GM21825 (cell line): ENCODE data around the gene TMEM267.
"Not testable (repeated sequence)": the region's sequence is repeated elsewhere in the genome, so short reads cannot be mapped to it uniquely, and the experiment has no call there.

Source experiments
- ATAC-seq: cut with Tn5 transposase; IDR thresholded peaks from one replicate; pipeline ENCODE4 v1.9.1; 2021; ENCODE audit warnings: mild to moderate bottlenecking, moderate library complexity; ENCODE audit not compliant: unreplicated experiment

The TMEM267 gene

DNA sequence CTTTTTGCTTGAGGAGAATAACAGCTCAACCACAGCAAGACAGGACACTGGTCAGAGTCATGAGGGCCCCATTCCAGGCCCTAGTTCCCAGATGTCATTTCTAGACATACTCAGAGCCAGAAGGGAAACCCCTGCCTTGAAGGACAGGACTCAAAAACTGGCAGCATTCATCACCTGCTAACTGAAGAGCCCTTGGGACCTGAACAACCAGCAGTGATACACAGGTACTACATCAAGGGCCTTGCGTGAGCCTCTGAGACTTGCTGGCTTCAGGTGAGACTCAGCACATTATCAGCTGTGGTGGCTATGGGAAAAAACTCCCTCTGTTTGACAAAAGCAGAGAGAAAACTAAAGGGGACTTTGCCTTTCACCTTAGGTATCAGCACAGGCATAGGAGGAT is 22.6 kb downstream of the TMEM267 start:
- no peak for ATAC-seq

GRCh38 chr5:43456556-43456955 is 27.1 kb downstream of the TMEM267 start:
- ATAC-seq: no peak

DNA sequence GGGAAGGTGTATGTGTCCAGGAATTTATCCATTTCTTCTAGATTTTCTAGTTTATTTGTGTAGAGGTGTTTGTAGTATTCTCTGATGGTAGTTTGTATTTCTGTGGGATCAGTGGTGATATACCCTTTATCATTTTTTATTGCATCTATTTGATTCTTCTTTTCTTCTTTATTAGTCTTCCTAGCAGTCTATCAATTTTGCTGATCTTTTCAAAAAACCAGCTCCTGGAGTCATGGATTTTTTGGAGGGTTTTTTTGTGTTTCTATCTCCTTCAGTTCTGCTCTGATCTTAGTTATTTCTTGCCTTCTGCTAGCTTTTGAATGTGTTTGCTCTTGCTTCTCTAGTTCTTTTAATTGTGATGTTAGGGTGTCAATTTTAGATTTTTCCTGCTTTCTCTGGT is 42.1 kb downstream of the TMEM267 start:
- not testable (repeated sequence) for ATAC-seq

GRCh38 chr5:43437062-43437660 is 46.5 kb downstream of the TMEM267 start:
- ATAC-seq: no peak

DNA sequence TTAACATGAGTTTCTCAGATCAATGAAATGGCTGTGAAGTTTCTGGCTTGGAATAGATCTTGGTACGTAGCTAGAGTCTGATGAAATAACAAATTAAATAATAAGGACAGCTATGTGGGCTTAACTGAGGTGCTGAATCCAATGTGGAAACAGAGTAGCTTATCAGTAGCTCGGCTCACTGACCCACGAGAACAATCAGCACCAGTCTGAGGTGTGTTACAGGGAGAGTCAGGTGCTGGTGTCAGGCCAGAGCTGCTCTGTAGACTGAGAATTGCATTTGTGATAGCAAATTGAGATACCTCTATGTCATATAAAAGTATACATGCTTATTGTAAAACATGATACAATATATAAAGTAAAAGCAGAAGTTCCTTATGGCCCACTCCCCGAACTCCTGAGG is 50.3 kb downstream of the TMEM267 start:
- ATAC-seq: no peak

- ATAC-seq: no peak
These were observed 50.9 kb downstream of the TMEM267 start for GRCh38 chr5:43432486-43433375.

DNA sequence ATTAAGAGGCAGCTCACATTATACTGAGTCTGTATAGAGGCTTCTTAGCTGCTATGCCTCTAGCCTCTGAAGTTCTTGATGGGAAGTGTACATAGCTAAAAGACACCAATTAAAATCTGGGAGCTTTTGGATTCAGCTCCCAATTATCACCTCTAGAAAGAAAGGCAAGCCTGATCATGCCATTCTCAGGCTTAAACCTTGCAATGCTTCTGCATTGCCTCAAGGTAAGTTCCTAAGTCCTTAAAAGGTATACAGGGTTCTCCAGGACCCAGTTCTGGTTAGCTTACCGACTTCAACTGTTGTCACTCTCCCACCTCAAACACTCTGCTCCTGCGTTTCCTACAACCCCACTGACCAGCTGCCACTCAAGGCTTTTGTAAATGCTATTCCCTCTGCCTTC is 54.0 kb downstream of the TMEM267 start:
- ATAC-seq: no peak

DNA sequence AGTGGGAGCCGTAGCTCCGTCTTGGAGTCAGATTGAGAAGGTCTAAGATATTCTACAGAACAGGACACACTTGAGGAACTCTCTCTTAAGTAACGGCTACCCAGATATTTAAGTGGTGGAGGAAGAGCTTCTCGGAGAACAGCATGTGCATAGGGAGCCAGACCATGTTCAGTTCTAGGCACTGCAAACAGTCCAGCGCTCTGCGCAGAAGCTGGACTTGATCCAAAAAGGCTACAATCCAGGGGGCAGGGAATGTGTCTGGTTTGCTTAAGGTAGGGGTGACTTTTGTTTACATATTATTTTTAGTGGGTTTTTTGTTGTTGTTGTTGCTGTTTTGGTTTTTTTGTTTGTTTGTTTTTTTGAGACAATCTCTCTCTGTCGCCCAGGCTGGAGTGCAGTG is 54.6 kb downstream of the TMEM267 start:
- no peak for ATAC-seq

DNA sequence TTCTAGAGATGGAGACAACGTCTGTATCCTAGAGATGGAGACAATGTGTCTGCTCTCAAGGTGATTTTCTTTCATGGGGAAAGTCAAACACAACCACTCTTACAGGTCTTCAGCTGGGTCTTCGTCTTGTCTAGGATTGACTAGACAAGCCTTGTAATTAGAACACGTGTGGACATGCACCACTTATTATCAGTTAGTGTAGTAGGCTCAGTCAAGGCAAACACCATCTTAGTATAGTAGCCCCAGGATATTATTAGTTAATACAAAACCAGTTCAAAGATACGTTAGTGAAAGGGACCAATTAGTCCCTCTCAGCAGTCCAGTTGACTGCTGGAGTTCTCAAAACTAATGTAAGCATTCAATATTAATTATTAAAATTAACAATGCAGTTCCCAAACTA is 56.4 kb downstream of the TMEM267 start:
- no peak for ATAC-seq

GRCh38 chr5:43425983-43426382 is 57.7 kb downstream of the TMEM267 start:
- no peak for ATAC-seq

DNA sequence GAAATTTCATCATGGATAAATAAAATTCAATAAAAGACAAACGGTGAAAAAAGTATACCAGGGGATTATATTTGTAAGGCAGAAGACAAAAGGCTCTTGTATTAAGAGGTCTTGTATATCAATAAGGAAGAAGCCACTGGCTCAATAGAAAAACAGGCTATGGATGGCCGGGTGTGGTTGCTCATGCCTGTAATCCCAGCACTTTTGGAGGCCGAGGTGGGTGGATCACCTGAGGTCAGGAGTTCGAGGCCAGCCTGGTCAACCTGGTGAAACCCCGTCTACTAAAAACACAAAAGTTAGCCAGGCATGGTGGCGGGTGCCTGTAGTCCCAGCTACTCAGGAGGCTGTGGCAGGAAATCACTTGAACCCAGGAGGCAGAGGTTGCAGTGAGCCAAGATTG is 60.6 kb downstream of the TMEM267 start:
- not testable (repeated sequence) for ATAC-seq

DNA sequence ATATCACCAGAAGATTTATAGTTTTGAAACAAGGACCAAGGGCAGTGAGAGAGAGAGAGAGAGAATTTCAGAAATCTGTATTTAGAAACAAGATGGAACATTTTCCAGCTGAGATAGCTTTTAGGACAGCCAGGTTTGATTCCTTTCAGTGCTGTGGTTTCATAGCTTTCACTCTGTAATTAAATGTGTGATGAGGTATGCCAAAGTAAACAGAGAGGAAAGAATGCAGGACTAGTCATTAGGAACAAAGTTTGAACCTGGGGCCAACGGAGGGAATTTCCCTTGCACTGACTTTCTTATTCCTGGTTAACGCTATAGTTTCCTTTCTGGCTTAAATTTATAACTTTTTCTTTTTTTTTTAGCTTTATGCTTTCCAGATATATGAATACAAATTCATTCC is 61.5 kb downstream of the TMEM267 start:
- no peak for ATAC-seq

- no peak for ATAC-seq
These were observed 62.1 kb downstream of the TMEM267 start for GRCh38 chr5:43421450-43422133.

DNA sequence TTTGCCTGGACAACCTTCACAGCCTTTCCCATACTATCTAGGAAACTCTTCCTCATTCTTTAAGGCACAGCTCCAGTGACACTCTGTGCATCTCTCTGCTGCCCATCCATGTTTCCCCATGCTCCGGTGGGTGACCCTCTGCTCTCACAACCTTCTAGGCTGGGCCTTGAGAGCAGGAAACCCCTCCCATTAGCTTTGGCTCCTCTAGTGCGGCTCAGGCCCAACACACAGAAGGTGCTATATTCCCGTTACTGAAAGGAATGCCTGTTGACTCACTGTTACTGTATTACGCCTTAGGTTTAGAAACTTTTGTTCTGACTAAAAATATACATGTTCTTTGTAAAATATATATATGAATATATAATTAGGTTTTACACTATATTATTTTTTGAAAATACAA is 63.4 kb downstream of the TMEM267 start:
- no peak for ATAC-seq

GRCh38 chr5:43418561-43418960 is 65.1 kb downstream of the TMEM267 start:
- no peak for ATAC-seq

DNA sequence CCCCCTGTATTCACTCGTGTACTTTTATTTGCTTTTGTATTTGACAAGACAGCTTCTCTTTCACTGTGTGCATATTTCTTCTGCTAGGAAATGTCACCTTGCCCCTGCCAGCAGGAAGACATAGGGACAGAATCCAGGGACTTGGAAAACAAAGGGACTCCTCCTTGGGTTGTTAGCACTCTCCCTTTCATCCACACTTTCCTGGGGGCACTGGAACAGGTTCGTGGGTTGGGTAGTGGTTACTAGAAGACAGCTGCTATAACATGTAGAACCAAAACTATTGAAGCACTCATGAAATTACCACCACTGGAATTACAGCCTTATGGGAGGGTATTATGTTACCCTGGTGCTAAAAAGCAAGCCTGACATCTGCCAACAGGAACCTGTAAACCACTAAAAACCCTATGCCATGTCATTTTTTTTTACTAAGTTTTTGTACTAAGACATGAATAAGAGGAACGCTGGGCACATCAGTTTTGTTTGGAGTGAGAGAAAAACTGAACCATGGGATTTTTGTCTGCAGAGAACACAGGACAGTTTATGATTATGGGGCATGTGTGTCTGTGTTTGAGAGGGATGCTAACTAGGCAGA is 66.8 kb downstream of the TMEM267 start:
- ATAC-seq: no peak

DNA sequence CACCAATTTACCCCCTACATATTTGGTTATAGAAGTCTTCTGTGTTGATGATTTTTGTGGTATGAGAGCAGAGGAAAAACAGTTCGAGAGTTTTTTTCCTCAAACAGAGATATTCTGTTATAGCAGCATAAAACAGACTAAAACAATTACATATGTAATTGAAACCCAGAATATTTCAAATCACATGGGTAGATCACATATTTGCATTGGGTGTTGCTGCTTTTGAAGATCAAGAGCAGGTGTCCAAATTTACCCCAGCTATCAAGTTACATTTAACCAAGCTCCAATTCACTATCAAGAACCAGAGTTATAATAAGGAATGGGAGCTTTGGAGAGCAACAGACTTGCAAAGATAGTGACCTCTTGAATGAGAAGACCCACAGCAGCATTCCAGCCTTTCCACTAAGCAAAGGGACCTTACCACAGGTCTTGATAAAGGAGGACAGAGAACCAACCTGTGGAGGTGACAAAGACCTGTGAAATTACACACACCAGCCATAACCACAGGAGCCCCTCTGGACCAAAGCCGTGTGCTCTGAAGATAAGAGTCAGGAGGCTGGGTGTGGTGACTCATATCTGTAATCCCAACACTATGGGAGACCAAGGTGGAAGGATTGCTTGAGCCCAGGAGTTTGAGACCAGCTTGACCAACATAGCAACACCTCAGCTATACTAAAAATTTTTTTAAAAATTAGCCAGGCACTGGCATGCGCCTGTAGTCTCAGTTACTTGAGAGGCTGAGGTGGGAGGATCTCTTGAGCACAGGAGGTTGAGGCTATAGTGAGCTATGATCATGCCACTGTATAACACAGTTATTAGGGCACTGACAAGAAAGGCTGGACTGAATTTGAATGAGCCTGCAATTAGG is 67.5 kb downstream of the TMEM267 start:
- no peak for ATAC-seq

DNA sequence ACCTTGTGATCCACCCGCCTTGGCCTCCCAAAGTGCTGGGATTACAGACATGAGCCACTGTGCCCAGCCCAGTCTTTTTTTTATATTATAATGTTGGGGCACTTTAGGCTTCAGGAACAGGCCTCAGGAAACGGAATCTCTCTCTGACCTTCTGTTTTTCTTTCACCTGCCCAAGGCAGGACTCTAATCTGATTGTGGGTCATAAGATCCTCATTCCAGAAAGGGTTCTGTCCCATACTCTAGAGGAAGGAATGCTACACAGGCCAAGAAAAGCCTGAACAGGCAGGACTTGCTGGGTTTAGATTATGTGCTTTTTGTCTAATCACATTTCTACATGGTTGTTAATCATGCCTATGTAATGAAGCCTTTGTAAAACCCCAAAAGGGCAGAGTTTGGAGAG is 69.7 kb downstream of the TMEM267 start:
- no peak for ATAC-seq

- no peak for ATAC-seq
These were observed 71.0 kb downstream of the TMEM267 start for GRCh38 chr5:43412644-43413043.

- ATAC-seq: no peak
These were observed 71.5 kb downstream of the TMEM267 start, which contains the start of gene CCL28 for GRCh38 chr5:43412156-43412555. Gene CCL28 (minus strand): TSS chr5:43412391. CDS start chr5:43412316, 75 bp downstream.
